Astrocyte of the spinal cord (primary cell): ENCODE data around the gene FABP6.

Experiments used
- DNase-seq: peaks from one replicate; pipeline ENCODE4 v3.0.0; 2011; ENCODE audit warnings: low read depth, low spot score
- H3K4me3 ChIP-seq: 2 replicates; pipeline ENCODE4 v1.5.1; 2011; ENCODE audit warnings: low read depth, mild to moderate bottlenecking, low read length, moderate library complexity
- in situ Hi-C: cut with HindIII; loops from 2 replicates; pipeline ENCODE4 v1.10.0; 2017; ENCODE audit warnings: low sequenced_read_pairs
- TF ChIP-seq, protein P1 (sequence below): IDR thresholded peaks from 2 replicates; pipeline ENCODE4 v1.5.1; 2012; ENCODE audit warnings: low read depth, mild to moderate bottlenecking, low read length, inconsistent platforms

The FABP6 gene

DNA sequence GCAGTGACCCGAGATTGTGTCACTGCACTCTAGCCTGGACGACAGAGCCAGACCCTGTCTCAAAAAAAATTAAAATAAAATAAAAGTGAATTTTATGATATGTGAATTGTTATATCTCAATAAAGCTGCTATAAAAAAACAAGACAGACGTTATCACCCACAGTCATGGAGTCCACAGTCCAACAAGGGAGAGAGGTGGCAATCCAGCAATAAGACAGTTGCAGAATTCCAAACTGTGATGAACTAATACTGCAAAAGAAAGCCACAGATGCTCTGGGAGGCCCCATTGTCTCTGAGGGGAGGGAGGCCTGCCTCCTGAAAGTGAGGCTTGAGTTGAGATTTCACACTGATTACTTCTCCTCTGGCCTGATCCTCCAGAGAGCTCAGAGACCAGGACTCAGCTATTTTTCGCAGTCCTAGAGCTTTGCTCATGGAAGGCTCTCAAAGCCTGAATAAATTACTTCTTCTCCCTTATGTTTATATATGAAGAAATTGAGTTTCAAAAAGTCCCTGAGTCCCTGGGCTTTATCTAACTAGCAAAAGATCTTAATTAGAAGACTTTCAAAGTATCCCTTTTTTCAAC, 55.1 kb downstream of the FABP6 start:
- no peak for DNase-seq
- TF ChIP-seq, protein P1, sequence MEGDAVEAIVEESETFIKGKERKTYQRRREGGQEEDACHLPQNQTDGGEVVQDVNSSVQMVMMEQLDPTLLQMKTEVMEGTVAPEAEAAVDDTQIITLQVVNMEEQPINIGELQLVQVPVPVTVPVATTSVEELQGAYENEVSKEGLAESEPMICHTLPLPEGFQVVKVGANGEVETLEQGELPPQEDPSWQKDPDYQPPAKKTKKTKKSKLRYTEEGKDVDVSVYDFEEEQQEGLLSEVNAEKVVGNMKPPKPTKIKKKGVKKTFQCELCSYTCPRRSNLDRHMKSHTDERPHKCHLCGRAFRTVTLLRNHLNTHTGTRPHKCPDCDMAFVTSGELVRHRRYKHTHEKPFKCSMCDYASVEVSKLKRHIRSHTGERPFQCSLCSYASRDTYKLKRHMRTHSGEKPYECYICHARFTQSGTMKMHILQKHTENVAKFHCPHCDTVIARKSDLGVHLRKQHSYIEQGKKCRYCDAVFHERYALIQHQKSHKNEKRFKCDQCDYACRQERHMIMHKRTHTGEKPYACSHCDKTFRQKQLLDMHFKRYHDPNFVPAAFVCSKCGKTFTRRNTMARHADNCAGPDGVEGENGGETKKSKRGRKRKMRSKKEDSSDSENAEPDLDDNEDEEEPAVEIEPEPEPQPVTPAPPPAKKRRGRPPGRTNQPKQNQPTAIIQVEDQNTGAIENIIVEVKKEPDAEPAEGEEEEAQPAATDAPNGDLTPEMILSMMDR = no peak
- no peak overlapping the region for H3K4me3 ChIP-seq
- in situ Hi-C loops = no loop called here

- in situ Hi-C loops = no loop called here
- DNase-seq = no peak
- no peak overlapping the region for H3K4me3 ChIP-seq
- TF ChIP-seq, protein P1 = no peak
Measured at GRCh38 chr5:160285316-160285715, 56.0 kb downstream of the FABP6 start.

DNA sequence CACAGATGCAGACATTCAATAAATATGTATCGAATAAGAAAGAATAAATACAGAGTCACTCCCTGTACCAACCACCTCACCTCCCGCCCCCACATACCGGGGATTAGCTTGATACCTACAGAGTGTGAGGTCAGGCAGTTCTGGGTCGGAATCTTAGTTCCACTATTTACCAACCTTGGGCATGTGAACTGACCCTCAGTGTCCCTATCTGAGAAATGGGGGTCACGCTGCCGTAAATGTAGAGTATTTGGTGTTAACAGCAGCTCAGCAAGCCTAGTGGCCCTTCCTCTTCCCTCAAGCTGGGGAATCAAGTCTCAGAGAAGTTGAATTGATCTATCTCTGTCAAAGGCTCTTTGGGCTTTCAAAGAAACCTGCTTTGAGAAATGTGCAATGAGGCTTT, 57.6 kb downstream of the FABP6 start:
- in situ Hi-C loops = no loop called here
- DNase-seq = no peak

DNA sequence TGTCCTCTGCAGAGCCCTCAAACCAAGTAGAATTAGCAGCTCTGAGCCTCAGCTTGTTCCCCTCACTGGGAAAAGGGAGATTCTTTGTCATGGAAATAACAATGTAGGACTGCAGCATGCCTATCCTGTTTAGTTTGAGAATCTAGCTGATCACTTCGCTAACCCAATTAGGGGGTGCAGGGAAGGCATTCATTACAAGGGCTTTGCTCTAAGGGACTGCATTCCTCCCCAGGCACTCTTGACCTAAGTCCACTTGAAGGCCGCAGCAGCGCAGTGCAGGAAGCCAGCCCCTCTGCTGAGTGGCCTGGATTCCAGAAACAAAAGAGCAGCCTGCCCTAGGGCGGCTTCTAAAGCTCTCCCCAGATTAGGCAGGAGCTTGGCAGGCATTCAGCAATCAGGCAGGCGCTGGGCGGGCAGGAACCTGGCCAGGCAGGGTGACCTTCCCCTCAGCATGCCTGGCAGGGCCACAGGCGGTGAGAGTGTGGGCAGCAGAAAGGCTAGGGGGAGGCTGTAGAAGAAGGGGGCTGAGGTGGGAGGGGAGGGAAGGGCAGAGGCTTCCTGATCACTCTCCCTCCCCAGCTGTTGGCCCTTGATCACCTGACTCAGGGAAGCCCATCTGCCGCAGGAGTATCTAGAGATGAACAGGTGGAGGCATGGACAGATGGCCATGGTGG, 58.2 kb downstream of the FABP6 start:
- in situ Hi-C loops = no loop called here
- peak; percentile 29 for DNase-seq
- TF ChIP-seq, protein P1 = no peak
- no peak overlapping the region for H3K4me3 ChIP-seq

More for the DNA sequence above, 57.6 kb downstream of the FABP6 start:
- TF ChIP-seq, protein P1 = no peak
- H3K4me3 ChIP-seq = no peak overlapping the region
